OCI-LY7 (cell line): ENCODE data around the gene SPATA21.

Experiments
- EZH2phosphoT487 ChIP-seq: fragments of 200-600 bp; sonication (generic); IDR thresholded peaks from 2 replicates; pipeline ENCODE4 v1.6.1; 2018; ENCODE audit warnings: low read depth, borderline replicate concordance, mild to moderate bottlenecking, mixed run types, antibody characterized with exemption, low read length, moderate library complexity, mixed read lengths
- TF ChIP-seq, protein P1 (sequence below): fragments of 200-600 bp; sonication (generic); conservative IDR thresholded peaks from 2 replicates; pipeline ENCODE4 v1.5.1; 2014; ENCODE audit warnings: mild to moderate bottlenecking, antibody characterized with exemption, low read length, moderate library complexity, mixed read lengths

DNA sequence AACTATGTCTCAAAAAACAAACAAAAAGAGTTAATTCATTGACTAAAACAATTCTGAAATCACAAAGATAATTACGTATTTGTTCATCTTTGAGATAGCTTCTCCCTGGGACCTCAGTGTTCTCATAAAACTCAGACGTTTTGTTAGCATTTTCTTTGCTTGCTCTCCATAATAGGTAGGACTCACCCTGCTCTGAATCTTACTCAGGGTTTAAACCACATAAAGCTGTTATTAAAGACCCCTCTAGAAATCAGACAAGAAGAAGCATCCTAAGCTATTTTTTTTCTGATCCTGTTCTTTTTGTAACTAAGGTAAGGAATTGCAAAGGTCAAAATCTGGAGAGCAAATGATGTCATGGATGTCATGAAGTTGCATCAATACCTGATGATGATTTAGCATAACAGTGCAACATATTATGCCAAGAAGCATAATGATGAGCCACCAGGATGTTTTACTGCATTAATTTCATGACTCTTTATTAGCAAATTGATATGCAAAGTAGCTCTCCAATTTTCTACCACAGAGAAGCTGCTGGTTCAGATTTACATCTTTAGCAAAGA, 87.3 kb downstream of the SPATA21 start:
- TF ChIP-seq, protein P1, sequence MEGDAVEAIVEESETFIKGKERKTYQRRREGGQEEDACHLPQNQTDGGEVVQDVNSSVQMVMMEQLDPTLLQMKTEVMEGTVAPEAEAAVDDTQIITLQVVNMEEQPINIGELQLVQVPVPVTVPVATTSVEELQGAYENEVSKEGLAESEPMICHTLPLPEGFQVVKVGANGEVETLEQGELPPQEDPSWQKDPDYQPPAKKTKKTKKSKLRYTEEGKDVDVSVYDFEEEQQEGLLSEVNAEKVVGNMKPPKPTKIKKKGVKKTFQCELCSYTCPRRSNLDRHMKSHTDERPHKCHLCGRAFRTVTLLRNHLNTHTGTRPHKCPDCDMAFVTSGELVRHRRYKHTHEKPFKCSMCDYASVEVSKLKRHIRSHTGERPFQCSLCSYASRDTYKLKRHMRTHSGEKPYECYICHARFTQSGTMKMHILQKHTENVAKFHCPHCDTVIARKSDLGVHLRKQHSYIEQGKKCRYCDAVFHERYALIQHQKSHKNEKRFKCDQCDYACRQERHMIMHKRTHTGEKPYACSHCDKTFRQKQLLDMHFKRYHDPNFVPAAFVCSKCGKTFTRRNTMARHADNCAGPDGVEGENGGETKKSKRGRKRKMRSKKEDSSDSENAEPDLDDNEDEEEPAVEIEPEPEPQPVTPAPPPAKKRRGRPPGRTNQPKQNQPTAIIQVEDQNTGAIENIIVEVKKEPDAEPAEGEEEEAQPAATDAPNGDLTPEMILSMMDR = no peak
- TF ChIP-seq EZH2phosphoT487 = no peak
